H9 (cell line): ENCODE measurements around the gene TMPRSS11A. TPM values are rescaled to one million over a fixed set of nuclear protein-coding genes. Genes with fewer than 3 reads are reported as not detected.

Experiments used
- DNase-seq: peaks from one replicate; pipeline ENCODE4 v3.0.0-alpha.2; 2017
- H2AFZ ChIP-seq: one replicate; pipeline ENCODE4 v1.6.1; 2013; ENCODE audit warnings: mild to moderate bottlenecking, low read length, control low read depth, moderate library complexity
- H2AK5ac ChIP-seq: 2 replicates; pipeline ENCODE4 v1.6.1; 2013; ENCODE audit warnings: low read length, control low read depth, mixed read lengths; ENCODE audit not compliant: insufficient read length
- H2BK120ac ChIP-seq: one replicate; pipeline ENCODE4 v1.6.1; 2013; ENCODE audit warnings: low read depth, mild to moderate bottlenecking, low read length, control low read depth, inconsistent platforms; ENCODE audit not compliant: poor library complexity, severe bottlenecking
- H2BK12ac ChIP-seq: 2 replicates; pipeline ENCODE4 v1.6.1; 2013; ENCODE audit warnings: low read length, control low read depth, mixed read lengths, low read depth; ENCODE audit not compliant: insufficient read length
- H2BK15ac ChIP-seq: 2 replicates; pipeline ENCODE4 v1.6.1; 2013; ENCODE audit warnings: low read depth, low read length, control low read depth
- H2BK20ac ChIP-seq: one replicate; pipeline ENCODE4 v1.6.1; 2013; ENCODE audit warnings: low read depth, mild to moderate bottlenecking, low read length, control low read depth, inconsistent platforms; ENCODE audit not compliant: poor library complexity, severe bottlenecking
- H2BK5ac ChIP-seq: 2 replicates; pipeline ENCODE4 v1.6.1; 2013; ENCODE audit warnings: low read length, control low read depth, mixed read lengths; ENCODE audit not compliant: insufficient read length
- H3K14ac ChIP-seq: 2 replicates; pipeline ENCODE4 v1.6.1; 2013; ENCODE audit warnings: low read length, control low read depth; ENCODE audit not compliant: insufficient read depth
- H3K18ac ChIP-seq: 2 replicates; pipeline ENCODE4 v1.6.1; 2013; ENCODE audit warnings: low read depth, mild to moderate bottlenecking, mixed read lengths, low read length, control low read depth; ENCODE audit not compliant: insufficient read length
- H3K23ac ChIP-seq: 2 replicates; pipeline ENCODE4 v1.6.1; 2013; ENCODE audit warnings: low read length, control low read depth, mixed read lengths, low read depth; ENCODE audit not compliant: insufficient read length
- H3K23me2 ChIP-seq: 2 replicates; pipeline ENCODE4 v1.6.1; 2013; ENCODE audit warnings: low read depth, mild to moderate bottlenecking, mixed read lengths, low read length, control low read depth; ENCODE audit not compliant: insufficient read length, poor library complexity, severe bottlenecking
- H3K27ac ChIP-seq: 2 replicates; pipeline ENCODE4 v1.5.1; 2013; ENCODE audit warnings: low read length, control low read depth, mixed read lengths, low read depth; ENCODE audit not compliant: insufficient read length
- H3K27me3 ChIP-seq: 2 replicates; pipeline ENCODE4 v1.6.1; 2013; ENCODE audit warnings: low read length, control low read depth, inconsistent platforms; ENCODE audit not compliant: insufficient read depth
- H3K4ac ChIP-seq: 2 replicates; pipeline ENCODE4 v1.6.1; 2013; ENCODE audit warnings: low read depth, mild to moderate bottlenecking, control low read depth, inconsistent platforms, low read length, moderate library complexity
- H3K4me1 ChIP-seq: 2 replicates; pipeline ENCODE4 v1.6.1; 2013; ENCODE audit warnings: low read length, control low read depth, inconsistent platforms; ENCODE audit not compliant: insufficient read depth
- H3K4me2 ChIP-seq: 2 replicates; pipeline ENCODE4 v1.6.1; 2013; ENCODE audit warnings: low read length, control low read depth, mixed read lengths; ENCODE audit not compliant: insufficient read length, insufficient read depth
- H3K56ac ChIP-seq: 2 replicates; pipeline ENCODE4 v1.6.1; 2013; ENCODE audit warnings: low read depth, mild to moderate bottlenecking, mixed read lengths, low read length, control low read depth; ENCODE audit not compliant: insufficient read length
- H3K79me1 ChIP-seq: 2 replicates; pipeline ENCODE4 v1.6.1; 2013; ENCODE audit warnings: low read depth, mild to moderate bottlenecking, moderate library complexity, low read length, control low read depth, inconsistent platforms; ENCODE audit not compliant: insufficient read depth, poor library complexity, severe bottlenecking
- H3K79me2 ChIP-seq: 2 replicates; pipeline ENCODE4 v1.6.1; 2013; ENCODE audit warnings: low read length, control low read depth, inconsistent platforms; ENCODE audit not compliant: insufficient read depth
- H3K9ac ChIP-seq: 2 replicates; pipeline ENCODE4 v1.6.1; 2013; ENCODE audit warnings: low read length, control low read depth, mixed read lengths; ENCODE audit not compliant: insufficient read length; ENCODE audit errors: extremely low read depth
- H3K9me3 ChIP-seq: one replicate; pipeline ENCODE4 v1.6.1; 2013; ENCODE audit warnings: low read depth, low read length, inconsistent platforms; ENCODE audit not compliant: control insufficient read depth
- H3T11ph ChIP-seq: one replicate; pipeline ENCODE4 v1.6.1; 2013; ENCODE audit warnings: mild to moderate bottlenecking, low read length, control low read depth, inconsistent platforms
- H4K20me1 ChIP-seq: one replicate; pipeline ENCODE4 v1.6.1; 2013; ENCODE audit not compliant: control insufficient read depth, insufficient read length, insufficient read depth
- H4K5ac ChIP-seq: 2 replicates; pipeline ENCODE4 v1.6.1; 2013; ENCODE audit warnings: low read depth, mild to moderate bottlenecking, mixed read lengths, low read length, control low read depth; ENCODE audit not compliant: insufficient read length
- H4K8ac ChIP-seq: replicated peaks from 2 replicates; pipeline ENCODE4 v1.6.1; 2013; ENCODE audit warnings: low read length, control low read depth, mixed read lengths, low read depth; ENCODE audit not compliant: insufficient read length
- H4K91ac ChIP-seq: 2 replicates; pipeline ENCODE4 v1.6.1; 2013; ENCODE audit warnings: low read depth, mild to moderate bottlenecking, moderate library complexity, mixed read lengths, low read length, control low read depth; ENCODE audit not compliant: insufficient read length
- H3K27ac Mint-ChIP-seq, 3 experiments: 2 replicates in 2 of 3; 3 replicates in 1 of 3; pipeline ENCODE4 v1.8.0; 2020 to 2021; ENCODE audit warnings: mixed read lengths in 3 of 3, mild to moderate bottlenecking in 1 of 3, moderate library complexity in 1 of 3
- H3K27me3 Mint-ChIP-seq: 2 replicates; pipeline ENCODE4 v1.8.0; 2021; ENCODE audit warnings: low read depth, mild to moderate bottlenecking, moderate library complexity, mixed read lengths
- H3K36me3 Mint-ChIP-seq, 3 experiments: 2 replicates in 2 of 3; 3 replicates in 1 of 3; pipeline ENCODE4 v1.8.0; 2020 to 2021; ENCODE audit warnings: low read depth in 3 of 3, mixed read lengths in 3 of 3; ENCODE audit not compliant: insufficient read depth in 1 of 3
- H3K4me1 Mint-ChIP-seq, 2 experiments: 2 replicates each; pipeline ENCODE4 v1.8.0; 2020; ENCODE audit warnings: mixed read lengths in 2 of 2
- H3K4me3 Mint-ChIP-seq, 2 experiments: 2 replicates in 1 of 2; 3 replicates in 1 of 2; pipeline ENCODE4 v1.8.0; 2020 to 2021; ENCODE audit warnings: mild to moderate bottlenecking in 2 of 2, mixed read lengths in 2 of 2, moderate library complexity in 1 of 2
- H3K9me3 Mint-ChIP-seq, 2 experiments: 2 replicates in 1 of 2; 3 replicates in 1 of 2; pipeline ENCODE4 v1.8.0; 2020; ENCODE audit warnings: mild to moderate bottlenecking in 2 of 2, mixed read lengths in 2 of 2, moderate library complexity in 1 of 2
- CTCF ChIP-seq: fragments of 200-600 bp; sonication (generic); conservative IDR thresholded peaks from 3 replicates; pipeline ENCODE4 v1.8.0; 2021; ENCODE audit warnings: antibody characterized with exemption, mild to moderate bottlenecking
- WGBS: extraction: QIAGEN DNeasy Blood & Tissue Kit; methylation state at CpG from one replicate; pipeline ENCODE4 v1.1.7; 2013; ENCODE audit warnings: missing lambda C conversion rate, low lambda C conversion rate, mixed read lengths; ENCODE audit not compliant: insufficient read length; ENCODE audit errors: extremely low coverage; 5-methylcytosine and 5-hydroxymethylcytosine counted together
- long read RNA-seq: library from polyadenylated mRNA; unstranded; transcript quantifications from one replicate; pipeline ENCODE4 v2.0.0, GENCODE V29; 2020
- total RNA-seq: library from RNA; stranded (reverse); gene quantifications from 2 replicates; pipeline ENCODE4 v1.2.1, GENCODE V29; 2021

TMPRSS11A gene
- not detected in 2 replicates for total RNA-seq
- long read RNA-seq = 0 reads

- no peaks in the 10 kb centered on the region for H3K4me1 ChIP-seq
- no peak within 1 kb of the TSS for H3K4me2 ChIP-seq
- H3T11ph ChIP-seq = no peak within 1 kb of the TSS
- no peaks in the 10 kb centered on the region for H4K20me1 ChIP-seq
- H3K27me3 Mint-ChIP-seq = no peaks in the 10 kb centered on the region
- no peak within 1 kb of the TSS for H2BK120ac ChIP-seq
- no peak within 1 kb of the TSS for H4K5ac ChIP-seq
- H3K4ac ChIP-seq = no peak within 1 kb of the TSS
- H3K27ac Mint-ChIP-seq = no peak within 1 kb of the TSS
- no peaks in the 10 kb centered on the region for H3K9me3 ChIP-seq
- no peak within 1 kb of the TSS for H3K56ac ChIP-seq
- no peak within 1 kb of the TSS for H2AFZ ChIP-seq
- no peak within 1 kb of the TSS for H3K9ac ChIP-seq
- no peak within 1 kb of the TSS for H3K18ac ChIP-seq
- no peaks in the 10 kb centered on the region for H3K79me1 ChIP-seq
- no peaks in the 10 kb centered on the region for H3K23me2 ChIP-seq
- peaks cover 4 to 5% of the 10 kb centered on the region in 2 experiments; a peak in 3 of 5 replicates for H3K9me3 Mint-ChIP-seq
- no peak within 1 kb of the TSS for H3K4me3 Mint-ChIP-seq
- no peak within 1 kb of the TSS for H2BK20ac ChIP-seq
- no peaks in the 10 kb centered on the region for H3K4me1 Mint-ChIP-seq
- H3K23ac ChIP-seq = no peak within 1 kb of the TSS
- no peak within 1 kb of the TSS for H2AK5ac ChIP-seq
- no peaks in the 10 kb centered on the region for H3K79me2 ChIP-seq
- no peaks in the 10 kb centered on the region; a peak in 1 of 7 replicates for H3K36me3 Mint-ChIP-seq
- no peak within 1 kb of the TSS for H3K27ac ChIP-seq
- no peak within 1 kb of the TSS for H2BK15ac ChIP-seq
- WGBS = no CpG with 5 or more reads among the region's 2 CpGs
- no peak within 1 kb of the TSS for H3K14ac ChIP-seq
- H3K27me3 ChIP-seq = no peaks in the 10 kb centered on the region
- H4K8ac ChIP-seq = no peak within 1 kb of the TSS
- no peak within 1 kb of the TSS for H4K91ac ChIP-seq
- no peak within 1 kb of the TSS for H2BK5ac ChIP-seq
- DNase-seq = no peak
- TF ChIP-seq CTCF = no peak
- H2BK12ac ChIP-seq = no peak within 1 kb of the TSS
Observed at GRCh38 chr4:67963356-67963755, at the start of gene TMPRSS11A. Gene TMPRSS11A (minus strand): TSS chr4:67963493. CDS start chr4:67963393, 100 bp downstream.
